ENCODE data around the gene SETD2. TPM values are rescaled to one million over a fixed set of nuclear protein-coding genes. Genes with fewer than 3 reads are reported as not detected.

SETD2 gene
- total and polyA plus RNA-seq, 8 donors, result 9.3 to 96.2 (median 66.4) TPM

DNA sequence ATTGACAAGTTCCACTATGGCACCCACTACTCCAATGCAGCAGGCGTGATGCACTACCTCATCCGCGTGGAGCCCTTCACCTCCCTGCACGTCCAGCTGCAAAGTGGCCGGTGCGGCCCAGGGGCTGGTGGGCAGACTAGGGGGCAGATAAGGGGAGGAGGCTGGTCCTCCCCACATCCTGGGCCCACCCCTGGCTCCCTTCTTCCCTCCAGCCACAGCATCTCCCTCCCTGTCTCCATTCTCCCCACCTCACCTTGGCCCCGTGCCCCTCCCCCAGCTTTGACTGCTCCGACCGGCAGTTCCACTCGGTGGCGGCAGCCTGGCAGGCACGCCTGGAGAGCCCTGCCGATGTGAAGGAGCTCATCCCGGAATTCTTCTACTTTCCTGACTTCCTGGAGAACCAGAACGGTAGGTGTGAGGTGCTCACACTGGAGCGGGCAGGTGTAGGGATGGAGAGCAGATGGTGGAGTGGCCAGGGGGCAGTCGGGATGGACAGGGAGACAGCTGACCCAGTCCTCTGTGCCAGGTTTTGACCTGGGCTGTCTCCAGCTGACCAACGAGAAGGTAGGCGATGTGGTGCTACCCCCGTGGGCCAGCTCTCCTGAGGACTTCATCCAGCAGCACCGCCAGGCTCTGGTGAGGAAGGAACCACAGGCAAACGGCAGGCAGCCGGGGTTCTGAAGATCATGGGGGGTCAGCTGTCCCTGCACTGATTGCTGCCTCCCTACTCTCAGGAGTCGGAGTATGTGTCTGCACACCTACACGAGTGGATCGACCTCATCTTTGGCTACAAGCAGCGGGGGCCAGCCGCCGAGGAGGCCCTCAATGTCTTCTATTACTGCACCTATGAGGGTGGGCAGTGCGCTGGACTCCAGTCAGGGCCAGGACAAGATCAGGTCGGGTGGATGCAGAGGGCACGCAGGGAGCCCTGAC, 158.4 kb downstream of the SETD2 start:
- intact Hi-C loops (cut with DNase I; ENCODE audit: low total_unique reads), result no loop called here
- Histone ChIP-seq H3K27me3 (no peaks in the 10 kb centered on the region), H3K36me3 (peaks cover 58 to 94% (median 87%) of the 10 kb centered on the region in 4 donors), H3K4me1 (peaks cover 4 to 26% (median 19%) of the 10 kb centered on the region in 4 donors), H3K4me3 (no peak overlapping the region), H3K9me3 (no peaks in the 10 kb centered on the region), H3K27ac (no peak overlapping the region)
- no peak for DNase-seq
- 77 to 83% (median 81%) methylated on average over 17 to 32 of the region's 32 CpGs for WGBS, 5 donors
- TF ChIP-seq, protein P1, sequence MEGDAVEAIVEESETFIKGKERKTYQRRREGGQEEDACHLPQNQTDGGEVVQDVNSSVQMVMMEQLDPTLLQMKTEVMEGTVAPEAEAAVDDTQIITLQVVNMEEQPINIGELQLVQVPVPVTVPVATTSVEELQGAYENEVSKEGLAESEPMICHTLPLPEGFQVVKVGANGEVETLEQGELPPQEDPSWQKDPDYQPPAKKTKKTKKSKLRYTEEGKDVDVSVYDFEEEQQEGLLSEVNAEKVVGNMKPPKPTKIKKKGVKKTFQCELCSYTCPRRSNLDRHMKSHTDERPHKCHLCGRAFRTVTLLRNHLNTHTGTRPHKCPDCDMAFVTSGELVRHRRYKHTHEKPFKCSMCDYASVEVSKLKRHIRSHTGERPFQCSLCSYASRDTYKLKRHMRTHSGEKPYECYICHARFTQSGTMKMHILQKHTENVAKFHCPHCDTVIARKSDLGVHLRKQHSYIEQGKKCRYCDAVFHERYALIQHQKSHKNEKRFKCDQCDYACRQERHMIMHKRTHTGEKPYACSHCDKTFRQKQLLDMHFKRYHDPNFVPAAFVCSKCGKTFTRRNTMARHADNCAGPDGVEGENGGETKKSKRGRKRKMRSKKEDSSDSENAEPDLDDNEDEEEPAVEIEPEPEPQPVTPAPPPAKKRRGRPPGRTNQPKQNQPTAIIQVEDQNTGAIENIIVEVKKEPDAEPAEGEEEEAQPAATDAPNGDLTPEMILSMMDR (IDR thresholded peaks at IDR 0.05), result no peak
- TF ChIP-seq POLR2AphosphoS5 (IDR thresholded peaks at IDR 0.05) (no peak), EP300 (IDR thresholded peaks at IDR 0.05) (no peak), POLR2A (IDR thresholded peaks at IDR 0.05) (no peak)

DNA sequence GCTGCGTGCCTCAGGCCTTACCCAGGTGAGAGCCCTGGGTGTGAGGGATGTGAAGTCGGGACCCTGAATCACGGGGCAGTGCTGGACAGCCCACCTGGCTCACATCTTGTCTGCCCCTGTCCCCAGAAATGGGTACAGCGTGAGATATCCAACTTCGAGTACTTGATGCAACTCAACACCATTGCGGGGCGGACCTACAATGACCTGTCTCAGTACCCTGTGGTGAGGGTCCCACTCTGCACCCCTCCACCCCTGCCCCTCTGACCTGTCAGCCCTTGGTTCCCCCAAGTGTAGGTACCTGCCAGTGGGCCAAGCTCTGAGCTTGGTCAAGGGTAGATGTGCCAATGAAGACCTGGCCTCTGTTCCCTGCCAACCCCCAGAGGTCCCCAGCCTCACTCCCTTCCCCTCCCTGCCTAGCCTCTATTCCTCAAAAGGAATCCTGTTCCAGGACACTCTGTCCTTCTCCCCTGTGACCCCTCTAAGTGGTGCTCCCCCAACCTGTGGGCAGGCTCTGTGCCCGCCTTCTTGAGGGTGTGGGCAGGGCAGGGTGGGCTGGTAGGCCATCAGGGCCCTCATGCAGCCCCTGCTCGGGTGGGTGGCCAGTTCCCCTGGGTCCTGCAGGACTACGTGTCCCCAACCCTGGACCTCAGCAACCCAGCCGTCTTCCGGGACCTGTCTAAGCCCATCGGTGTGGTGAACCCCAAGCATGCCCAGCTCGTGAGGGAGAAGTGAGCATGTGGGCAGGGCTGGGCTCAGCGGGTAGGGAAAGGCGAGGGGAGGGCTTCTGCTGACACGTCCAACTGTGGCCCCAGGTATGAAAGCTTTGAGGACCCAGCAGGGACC, 159.3 kb downstream of the SETD2 start:
- DNase-seq, result no peak
- intact Hi-C loops (cut with DNase I; ENCODE audit: low total_unique reads), result no loop called here
- Histone ChIP-seq H3K4me3 (no peak overlapping the region), H3K4me1 (peaks cover 4 to 17% (median 11%) of the 10 kb centered on the region in 4 donors), H3K27me3 (no peaks in the 10 kb centered on the region), H3K9me3 (no peaks in the 10 kb centered on the region), H3K27ac (no peak overlapping the region), H3K36me3 (peaks cover 67 to 99% (median 93%) of the 10 kb centered on the region in 4 donors)
- no peak for TF ChIP-seq POLR2AphosphoS5 (IDR thresholded peaks at IDR 0.05)
- no peak for TF ChIP-seq EP300 (IDR thresholded peaks at IDR 0.05)
- TF ChIP-seq, protein P1 (IDR thresholded peaks at IDR 0.05), result no peak
- TF ChIP-seq POLR2A (IDR thresholded peaks at IDR 0.05), result no peak
- WGBS, 5 donors, result 94 to 95% (median 95%) methylated on average over 9 to 17 of the region's 17 CpGs

DNA sequence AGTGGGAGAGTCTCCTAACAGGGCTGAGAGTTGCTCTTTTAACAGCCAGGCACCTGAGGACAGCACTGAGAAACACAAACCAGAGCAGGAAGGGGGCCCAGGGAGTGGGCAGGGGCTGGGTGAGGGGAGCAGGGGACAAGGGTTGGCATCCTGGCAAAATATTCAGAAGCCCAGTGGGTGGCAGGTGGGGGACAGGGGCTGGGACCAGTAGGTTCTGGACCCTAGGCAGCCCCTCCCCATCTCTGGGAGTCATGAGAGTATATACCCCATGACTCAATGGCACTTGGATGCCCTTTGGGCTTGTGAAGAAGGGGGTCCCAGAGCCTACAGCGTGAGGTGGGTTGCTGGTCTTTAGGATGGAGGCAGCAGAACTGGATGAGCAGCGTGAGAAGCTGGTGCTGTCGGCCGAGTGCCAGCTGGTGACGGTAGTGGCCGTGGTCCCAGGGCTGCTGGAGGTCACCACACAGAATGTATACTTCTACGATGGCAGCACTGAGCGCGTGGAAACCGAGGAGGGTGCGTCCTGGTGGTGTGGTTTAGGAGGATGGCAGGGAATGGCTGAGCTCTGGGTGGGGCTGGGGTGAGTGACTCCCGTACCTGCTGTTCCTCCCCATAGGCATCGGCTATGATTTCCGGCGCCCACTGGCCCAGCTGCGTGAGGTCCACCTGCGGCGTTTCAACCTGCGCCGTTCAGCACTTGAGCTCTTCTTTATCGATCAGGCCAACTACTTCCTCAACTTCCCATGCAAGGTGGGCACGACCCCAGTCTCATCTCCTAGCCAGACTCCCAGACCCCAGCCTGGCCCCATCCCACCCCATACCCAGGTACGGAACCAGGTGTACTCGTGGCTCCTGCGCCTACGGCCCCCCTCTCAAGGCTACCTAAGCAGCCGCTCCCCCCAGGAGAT, 160.2 kb downstream of the SETD2 start:
- TF ChIP-seq POLR2AphosphoS5 (IDR thresholded peaks at IDR 0.05), result no peak
- no peak for TF ChIP-seq POLR2A (IDR thresholded peaks at IDR 0.05)
- TF ChIP-seq, protein P1 (IDR thresholded peaks at IDR 0.05), result no peak
- TF ChIP-seq EP300 (IDR thresholded peaks at IDR 0.05), result no peak
- 94 to 97% (median 94%) methylated on average over 27 of the region's 27 CpGs for WGBS, 5 donors
- Histone ChIP-seq H3K27me3 (no peaks in the 10 kb centered on the region), H3K36me3 (peaks cover 75 to 100% (median 99%) of the 10 kb centered on the region in 4 donors), H3K9me3 (no peaks in the 10 kb centered on the region), H3K4me3 (no peak overlapping the region), H3K4me1 (peaks cover under 1 to 8% (median 4%) of the 10 kb centered on the region in 4 donors), H3K27ac (no peak overlapping the region)
- intact Hi-C loops (cut with DNase I; ENCODE audit: low total_unique reads), result no loop called here
- no peak for DNase-seq

All from stomach (tissue), 9 donors.